Retina (tissue), 1 donor: ENCODE data around the gene NLGN1.

Experiments
- DNase-seq: peaks from one replicate; pipeline ENCODE4 v3.0.0-alpha.2; 2016

NLGN1 gene

DNA sequence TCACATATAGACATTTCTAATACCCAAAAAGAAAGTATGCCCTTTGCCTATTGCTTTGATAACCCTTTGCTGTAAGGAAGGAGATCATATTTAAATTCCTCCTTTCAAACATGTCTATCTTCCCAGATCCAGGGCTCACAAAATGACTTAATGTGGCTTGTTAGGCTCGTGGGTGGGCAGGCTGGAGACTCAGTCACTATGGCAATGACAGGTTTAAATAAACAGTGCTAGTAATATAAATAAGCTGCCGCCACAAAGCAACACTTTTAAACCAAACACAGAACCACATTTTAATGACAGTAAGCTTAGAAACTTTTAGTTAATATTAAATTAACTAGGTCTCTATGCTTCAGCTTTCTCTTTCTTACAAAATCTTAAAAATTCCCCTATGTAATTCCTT, 845.6 kb downstream of the NLGN1 start:
- DNase-seq, result no peak

DNA sequence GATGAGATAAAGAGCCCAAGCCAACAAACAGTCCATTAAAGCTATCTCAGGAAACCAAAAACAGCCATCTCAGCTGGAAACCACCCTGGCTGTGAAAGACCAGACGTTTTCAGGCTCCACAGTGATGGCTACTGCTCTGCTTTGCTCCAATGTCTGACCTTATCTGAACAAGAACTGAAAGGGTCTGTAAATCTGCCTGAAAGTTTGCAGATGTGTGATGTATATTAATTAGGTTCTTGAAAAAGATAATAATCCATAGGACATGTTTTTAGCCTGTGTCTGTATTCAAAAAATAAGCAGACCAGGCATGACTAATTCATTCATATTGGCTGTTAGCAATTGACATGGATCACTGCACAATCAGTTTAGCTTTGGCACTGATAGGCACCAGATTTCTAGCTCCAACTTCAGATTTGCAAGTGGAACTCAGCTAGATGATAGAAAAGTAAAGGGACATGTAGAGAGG, 850.2 kb downstream of the NLGN1 start:
- peak; percentile 31 for DNase-seq

DNA sequence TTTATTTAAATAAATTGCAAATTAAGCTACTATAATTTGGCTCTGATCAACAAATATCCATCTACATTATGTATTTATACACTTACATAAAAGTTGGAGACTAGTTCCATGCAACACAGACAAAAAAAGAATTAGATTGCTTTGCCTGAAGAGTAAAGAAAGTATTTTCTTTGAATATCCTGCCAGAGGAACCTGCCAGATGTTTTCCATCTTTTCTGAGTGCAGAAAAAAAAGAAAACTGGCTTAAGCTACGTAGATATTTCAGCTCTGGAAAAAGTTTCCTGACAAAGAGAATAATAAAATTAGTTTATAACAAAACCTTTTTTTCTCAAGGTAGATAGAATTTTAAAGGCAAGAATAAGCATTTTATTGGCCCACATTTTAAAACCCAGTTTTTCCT, 854.1 kb downstream of the NLGN1 start:
- no peak for DNase-seq

DNA sequence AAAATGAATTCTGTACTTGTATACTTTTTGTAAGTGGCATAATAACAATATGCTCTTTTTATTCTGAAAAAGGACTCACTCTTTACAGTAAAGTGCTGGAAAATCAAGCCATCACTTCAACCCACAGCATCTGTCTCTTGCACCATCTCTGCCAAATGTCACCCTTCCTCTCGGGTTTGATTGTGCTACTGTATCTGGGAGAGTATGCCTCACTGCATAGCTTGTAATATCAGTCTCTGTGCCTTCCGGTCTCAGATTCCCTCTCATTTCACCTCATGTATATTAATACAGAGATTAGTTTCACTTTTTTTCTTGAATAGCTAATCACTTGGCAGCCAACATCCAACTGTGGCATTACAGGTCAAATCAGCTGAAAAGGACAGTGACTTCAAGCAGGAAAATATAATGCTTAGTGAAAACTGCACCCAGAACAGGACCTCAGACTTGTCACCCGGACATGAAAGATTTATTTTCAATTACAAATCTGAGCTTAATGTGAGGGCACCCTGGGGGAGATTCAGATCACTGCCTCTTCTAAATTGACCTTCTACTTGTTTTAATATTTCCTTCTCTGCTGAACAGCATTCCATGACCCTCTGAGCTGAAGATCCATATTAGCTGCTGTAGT, 855.8 kb downstream of the NLGN1 start:
- DNase-seq, result no peak

DNA sequence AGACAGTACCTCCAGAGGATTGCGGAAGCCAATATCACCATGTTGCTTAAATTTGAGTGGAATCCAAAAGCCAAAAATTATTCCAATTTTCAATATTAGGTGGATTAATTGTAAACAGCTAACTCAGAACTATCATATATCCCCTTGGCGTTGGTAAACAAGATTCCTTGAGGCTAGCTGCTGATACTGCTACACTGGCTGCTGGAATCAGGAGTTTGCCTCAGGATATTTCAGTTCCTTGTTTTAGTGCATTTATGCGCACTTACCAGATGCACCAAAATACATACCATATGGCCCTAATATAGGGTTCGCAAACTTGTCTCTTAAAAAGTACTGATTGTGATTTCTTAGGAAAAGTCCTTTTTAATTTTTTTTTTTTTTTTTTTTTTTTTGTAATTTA, 856.4 kb downstream of the NLGN1 start:
- no peak for DNase-seq

DNA sequence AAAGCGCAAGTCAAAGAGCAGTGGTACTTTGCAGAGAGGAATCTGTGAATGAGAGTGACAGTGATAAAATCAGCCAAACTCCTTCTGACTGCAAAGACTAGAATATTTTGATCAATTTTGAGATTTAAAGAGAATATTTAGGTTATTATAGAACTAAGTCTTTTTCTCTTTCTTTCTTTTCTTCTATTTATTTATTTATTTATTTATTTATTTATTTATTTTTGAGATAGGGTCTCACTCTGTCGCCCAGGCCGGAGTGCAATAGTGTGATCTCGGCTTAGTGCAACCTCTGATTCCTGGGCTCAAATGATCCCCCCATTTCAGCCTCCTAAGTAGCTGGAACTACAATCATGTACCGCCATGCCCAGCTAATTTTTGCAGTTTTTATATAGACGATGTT, 857.9 kb downstream of the NLGN1 start:
- no peak for DNase-seq

DNA sequence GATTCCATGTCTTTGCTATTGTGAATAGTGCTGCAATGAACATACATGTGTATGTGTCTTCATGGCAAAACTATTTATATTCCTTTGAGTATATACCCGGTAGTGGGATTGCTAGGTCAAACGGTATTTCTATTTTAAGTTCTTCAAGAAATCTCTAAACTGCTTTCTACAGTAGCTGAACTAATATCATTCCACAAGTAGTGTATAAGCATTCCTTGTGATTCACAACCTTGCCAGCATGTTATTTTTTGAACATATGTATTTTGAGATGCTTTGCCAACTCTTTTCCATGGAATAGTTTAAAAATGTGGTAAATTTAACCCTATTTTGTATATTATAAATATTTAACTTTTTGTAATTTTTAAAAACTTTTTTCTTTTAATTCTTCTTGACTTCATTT, 868.9 kb downstream of the NLGN1 start:
- no peak for DNase-seq

DNA sequence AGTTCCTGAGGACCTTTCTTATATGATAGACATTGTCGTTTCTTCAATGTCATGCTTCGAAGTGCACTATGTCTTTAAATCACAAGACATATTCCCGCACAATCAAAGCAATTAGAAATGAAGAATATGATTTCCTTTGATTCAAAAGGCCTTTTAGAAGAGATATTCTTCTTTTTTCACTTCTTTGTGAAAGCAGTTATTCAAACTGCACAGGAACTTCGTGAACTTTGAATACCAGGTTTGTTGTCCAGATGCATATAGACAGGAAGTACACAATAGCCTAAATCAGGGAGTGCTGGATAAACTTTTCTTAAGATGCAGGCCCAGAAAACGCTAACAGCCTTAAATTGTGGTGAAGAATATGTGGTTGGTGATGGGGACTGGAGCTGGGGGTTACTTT, 870.5 kb downstream of the NLGN1 start:
- no peak for DNase-seq

DNA sequence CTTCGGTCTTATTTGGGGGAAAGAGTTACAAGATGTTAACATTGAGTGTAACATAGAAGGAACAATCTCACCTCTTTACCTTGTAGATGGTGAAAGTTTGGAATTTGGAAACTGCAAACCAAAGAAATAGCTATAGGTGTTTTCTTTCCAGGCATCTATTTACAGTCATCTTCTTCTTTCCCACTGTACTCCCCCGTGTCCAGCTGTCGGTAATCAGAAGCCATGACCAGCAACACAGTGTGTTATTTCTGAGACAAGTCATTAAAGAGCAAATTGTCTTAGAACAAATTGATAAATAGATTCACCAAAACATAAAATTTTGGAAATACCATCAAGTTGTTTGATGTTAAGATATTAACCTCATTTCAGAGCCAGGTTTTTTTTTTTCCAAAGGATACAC, 871.0 kb downstream of the NLGN1 start:
- no peak for DNase-seq

DNA sequence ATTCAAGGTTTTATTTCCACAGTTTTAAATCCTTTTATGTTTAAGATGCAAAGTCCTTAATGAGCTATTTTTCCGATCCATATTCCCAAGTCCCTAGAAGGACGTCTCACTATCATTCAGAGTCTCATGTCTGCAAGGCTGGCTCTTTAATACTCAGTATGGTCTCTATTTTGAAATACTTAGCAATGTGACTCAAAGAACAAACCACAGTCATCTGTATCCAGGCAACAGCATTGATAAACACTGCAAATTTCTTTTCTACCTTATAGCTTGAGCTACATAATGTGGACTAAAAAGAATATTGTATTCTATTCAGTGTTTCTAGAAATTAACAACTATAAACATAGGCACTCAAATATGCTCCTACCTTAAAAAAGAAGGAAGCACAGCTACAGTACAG, 873.3 kb downstream of the NLGN1 start:
- no peak for DNase-seq

DNA sequence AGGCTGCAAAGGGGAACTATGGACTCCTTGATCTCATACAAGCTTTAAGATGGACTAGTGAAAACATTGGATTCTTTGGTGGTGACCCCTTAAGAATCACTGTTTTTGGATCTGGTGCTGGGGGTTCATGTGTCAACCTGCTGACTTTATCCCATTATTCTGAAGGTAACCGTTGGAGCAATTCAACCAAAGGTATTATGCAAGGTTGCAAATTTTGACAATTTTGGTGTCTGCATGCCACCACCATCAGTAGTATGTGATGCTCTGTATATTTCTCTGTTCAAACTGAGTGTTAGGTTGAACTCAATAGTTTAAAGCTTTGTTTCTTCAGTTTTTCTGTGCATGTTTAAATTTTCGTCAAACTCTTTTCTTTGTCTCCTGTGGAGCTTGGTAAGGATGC, 877.8 kb downstream of the NLGN1 start:
- no peak for DNase-seq

DNA sequence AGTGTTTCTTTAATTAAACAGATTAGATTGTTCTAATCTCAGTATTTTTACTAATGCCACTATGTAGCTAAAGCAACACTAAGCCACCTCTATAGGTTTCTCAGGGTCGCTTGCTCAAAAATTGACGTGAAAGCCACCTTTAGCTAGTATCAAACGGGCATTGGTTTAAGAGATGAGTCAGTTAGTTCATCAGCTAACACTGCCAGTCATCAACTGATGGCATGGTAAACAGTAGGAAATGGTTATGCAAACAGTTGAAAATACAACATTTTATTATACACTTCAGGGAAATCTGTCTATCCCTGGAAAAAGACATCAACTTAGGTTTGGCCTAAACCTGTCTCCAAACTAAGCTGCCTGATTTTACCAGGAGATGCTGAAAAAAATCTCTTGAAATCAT, 879.3 kb downstream of the NLGN1 start:
- DNase-seq, result no peak

DNA sequence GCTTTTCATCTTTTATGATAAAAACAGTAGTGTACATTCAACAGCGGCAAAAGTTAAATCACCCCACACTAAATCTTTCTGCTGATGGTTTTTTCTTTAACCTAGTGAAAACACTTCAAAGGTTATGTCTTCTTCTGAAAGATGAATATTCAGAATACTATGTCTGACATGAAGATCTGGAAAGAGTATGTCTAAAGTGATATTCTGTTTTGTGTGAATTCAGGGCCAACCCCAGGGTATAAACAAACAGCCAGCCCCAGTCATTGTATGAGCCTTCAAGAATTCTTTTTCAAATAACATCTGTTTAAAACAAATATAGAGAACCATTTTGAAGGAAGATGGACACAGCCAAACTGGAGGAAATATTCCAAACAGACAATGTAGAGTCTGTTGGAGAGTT, 880.5 kb downstream of the NLGN1 start:
- no peak for DNase-seq

DNA sequence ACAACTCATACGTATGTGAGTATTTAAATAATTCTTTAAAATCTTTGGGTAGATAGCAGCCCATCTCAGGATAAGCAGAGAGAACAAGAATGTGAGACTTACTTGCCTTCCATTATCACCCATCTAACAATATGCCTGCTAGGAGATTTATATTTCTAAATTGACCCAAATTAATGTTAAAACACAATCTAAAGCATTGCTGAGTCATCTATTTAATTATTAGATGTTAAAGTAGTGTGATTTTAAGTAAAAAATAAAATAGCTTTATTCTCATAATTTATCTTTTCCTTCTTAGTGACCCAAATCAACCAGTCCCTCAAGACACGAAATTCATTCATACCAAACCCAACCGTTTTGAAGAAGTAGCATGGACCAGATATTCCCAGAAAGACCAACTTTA, 882.6 kb downstream of the NLGN1 start:
- DNase-seq, result no peak

DNA sequence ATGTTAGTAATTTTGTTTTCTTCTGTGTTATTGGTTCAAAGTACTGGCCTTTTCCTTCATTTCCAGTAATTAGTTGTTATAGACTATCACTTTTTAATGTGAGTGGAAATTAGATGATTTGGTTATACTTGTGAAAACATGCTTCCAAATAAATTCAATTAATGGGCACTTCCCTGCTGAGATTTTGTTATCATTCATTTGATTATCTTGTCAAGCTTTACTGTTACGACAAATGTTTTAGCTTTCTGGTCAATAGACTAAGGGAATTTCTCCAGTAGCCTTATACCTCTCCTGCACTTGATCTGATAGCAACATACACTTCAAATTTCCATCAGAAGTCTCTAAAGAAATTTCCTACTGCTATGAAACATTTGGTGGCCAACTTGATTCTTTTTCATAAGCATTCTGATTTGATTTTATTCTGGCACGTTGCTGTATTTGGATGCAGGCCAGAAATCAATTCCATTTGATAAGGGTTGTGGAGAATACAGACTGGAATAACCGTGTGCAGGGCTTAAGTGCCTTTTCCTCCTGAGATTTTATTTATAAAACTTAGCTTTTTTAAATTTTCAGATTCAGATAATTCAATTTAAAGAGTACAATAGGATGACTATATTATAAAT, 887.8 kb downstream of the NLGN1 start:
- DNase-seq, result no peak

DNA sequence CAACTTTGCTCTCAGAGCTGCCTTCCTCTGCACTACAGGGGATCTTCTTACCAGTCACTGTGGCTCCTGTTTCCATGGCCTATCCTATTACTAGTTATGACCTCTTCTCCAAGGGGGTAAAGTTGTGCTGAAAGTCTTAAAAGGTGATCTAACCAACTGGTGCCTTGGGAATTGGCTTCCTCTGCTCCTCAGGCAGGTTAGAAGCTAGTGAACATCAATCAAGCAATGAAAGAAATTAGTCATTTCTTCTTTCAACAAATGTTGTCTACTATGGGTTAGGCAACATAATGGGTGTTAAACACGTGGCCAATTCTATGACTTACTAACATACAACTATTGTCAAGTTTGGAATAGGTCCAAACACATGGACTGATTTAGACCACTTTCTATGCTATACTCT, 890.2 kb downstream of the NLGN1 start:
- DNase-seq, result no peak

DNA sequence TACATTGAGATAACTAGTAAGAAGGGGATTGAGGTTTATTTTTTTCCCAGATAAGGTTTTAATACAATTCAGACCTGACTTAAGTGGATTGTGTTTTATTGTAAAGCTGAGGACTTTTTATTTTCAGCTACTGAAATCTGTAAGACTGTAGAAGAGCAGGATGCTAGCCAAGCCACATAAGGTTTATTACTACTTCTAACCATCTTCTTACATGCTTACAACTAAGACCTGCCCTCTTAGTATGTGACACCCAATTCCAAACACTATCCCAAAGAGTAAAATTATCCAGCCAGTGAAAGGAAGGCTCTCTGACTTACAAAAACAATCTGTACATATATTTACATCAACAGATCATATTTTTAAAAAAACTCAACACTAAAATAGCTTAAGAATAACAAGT, 897.1 kb downstream of the NLGN1 start:
- no peak for DNase-seq

DNA sequence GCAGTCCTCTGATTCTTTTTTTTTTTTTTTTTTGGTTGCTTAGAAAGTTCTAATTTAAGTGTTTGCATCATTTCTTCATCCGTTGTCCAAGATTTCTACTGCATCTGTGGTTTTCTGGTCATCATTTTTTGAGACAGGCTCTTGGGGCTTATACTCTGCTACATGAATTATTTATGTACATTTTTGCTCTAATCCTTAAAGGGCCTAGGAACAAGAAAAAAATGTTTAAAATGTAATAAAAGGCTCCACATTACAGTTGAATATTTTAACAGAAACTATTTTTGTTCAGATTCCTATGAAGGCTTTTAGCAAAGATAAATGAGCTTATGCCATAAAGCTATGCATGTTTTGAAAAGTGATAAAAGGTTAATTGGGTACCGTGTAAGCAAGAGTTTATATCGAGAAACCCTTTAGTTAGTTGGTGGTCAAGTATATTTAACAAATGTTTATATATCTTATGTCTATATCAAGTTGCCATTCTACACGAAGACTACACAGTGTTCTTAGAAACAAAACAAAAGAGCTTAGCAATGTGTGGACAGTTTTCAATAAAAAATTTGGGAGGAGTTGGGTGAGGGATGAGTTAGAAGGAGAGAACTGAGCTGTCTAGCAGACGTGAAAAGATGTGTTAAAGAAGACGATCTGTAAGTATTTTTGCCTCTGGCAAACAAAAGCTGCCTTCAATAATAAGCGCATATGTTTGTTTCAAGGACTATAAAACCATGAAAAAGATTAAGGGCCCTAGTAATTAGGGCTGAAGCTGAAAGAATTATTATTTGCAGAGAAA, 898.0 kb downstream of the NLGN1 start:
- DNase-seq, result no peak

DNA sequence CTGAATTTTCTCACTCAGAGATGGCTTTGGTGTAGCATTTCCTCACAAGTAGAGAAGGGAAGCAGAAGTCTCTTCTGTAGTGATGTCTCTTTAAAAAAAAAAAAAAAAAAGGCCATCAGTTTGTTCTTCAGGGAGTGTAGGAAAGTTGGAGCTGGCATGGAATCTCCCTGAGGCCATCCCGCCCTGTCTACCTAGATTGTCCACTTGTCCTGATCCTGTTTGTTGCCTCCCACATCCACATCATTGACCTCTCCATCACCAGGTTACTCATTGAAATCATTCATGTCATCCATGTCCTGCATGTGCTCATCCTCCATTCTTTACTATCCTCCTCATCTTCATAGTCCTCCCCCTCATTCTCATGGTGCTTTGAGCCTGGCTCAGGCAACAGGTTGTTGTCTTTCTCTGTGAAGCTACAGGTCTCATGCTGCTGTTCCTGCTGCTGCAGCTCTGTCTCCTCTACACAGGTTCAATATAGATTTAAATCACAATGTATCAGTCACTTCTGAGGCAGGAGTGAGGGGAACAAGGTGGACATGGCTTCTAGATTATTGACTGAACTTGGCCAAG, 905.3 kb downstream of the NLGN1 start:
- DNase-seq, result no peak

DNA sequence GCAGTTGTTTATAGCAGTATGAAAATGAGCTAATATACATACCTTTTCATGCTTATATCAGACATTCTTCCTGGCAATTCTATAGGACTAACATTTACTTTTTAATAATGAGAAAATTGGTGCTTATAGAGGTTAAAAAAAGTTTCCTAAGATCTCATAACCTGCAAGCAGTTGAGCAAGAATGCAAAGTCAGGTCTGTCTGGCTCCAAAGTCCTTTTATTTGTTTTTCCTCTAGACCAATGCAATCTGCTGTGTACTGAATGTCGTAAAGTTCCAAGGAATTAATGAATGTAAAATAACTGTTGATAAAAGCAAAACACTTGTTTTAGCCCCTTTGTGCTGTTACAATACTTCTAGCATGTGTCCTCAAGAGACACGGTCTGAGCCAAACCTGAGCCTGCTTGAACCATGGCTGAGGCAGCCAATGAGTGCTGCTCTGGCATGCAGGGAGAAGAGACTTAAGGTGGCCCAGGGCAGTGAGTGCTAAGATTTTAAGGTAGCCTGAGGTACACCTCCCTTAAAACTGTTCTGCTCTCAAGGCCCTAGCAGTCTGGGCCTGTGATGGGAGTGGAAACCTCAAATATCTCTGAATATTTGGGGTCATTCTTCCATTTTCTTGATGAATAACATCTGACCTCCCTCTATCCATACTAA, 906.5 kb downstream of the NLGN1 start:
- DNase-seq, result no peak

DNA sequence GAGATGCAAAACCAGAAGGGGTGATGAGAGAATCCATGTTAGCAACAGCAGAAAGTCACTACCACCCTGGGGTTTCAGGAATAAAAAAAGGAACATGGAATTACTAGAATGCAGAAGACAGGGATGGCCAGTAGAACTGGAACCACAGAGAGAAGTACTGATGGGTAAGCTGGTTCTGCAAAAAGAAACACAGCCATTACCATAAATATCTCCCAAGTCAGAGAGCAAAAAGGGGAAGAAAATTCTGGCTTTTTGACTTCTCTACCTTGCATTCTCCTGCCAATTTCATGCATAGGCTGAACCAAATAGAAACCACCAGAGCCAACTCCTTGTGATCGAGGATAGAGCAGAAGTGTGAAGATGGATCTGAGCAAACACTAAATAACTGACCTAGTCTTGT, 911.2 kb downstream of the NLGN1 start:
- DNase-seq, result no peak

DNA sequence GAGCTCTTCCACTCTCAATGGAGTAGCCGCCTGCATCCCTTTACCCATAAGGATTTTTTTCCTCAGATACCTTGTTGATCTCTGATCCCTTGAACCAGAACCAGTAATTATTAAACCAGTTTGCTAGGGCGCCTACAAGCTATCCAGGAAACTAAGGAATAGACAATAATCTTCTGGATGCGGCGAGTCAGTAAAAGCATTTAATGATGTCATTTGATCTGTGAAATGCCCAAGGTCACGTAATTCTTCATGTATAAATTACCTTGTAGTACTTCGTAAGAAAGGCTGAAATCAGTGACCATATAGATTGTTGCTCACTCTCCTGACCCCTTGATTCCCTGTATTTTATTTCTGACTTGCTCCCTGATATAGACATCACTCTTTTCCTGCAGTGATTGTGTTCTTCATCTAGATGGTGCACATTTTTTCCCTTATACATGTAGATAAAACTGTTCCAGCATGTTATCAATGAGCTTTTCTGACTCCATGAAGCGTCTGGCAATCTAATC, 913.0 kb downstream of the NLGN1 start:
- no peak for DNase-seq

DNA sequence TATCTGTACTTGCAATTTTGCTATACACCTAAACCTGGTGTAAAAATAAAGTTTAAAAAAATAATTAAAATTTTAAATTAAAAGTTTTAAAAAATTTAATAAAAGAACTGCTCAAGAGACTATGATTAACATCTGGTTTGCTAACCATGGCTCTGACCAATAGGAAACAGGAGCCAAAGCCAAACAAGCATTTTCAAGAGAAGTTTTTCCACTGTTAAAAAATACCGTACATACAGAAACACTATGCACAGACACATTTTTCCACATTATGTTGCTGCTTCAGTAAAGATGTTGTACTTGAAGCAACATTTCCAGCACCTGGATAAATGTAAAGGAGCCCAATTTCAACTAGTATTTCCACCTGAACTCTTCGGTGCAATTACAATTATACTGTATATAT, 917.7 kb downstream of the NLGN1 start:
- DNase-seq, result no peak
